ENCODE results near the gene GPR176. TPM values are rescaled to one million over a fixed set of nuclear protein-coding genes. Genes with fewer than 3 reads are reported as not detected.
A peak's percentile ranks its signal among the peaks of the same experiment; 100 is the strongest.

Gene GPR176
- total and polyA plus RNA-seq, 7 experiments from 2014 or later: 0.07 TPM; not detected in 6

DNA sequence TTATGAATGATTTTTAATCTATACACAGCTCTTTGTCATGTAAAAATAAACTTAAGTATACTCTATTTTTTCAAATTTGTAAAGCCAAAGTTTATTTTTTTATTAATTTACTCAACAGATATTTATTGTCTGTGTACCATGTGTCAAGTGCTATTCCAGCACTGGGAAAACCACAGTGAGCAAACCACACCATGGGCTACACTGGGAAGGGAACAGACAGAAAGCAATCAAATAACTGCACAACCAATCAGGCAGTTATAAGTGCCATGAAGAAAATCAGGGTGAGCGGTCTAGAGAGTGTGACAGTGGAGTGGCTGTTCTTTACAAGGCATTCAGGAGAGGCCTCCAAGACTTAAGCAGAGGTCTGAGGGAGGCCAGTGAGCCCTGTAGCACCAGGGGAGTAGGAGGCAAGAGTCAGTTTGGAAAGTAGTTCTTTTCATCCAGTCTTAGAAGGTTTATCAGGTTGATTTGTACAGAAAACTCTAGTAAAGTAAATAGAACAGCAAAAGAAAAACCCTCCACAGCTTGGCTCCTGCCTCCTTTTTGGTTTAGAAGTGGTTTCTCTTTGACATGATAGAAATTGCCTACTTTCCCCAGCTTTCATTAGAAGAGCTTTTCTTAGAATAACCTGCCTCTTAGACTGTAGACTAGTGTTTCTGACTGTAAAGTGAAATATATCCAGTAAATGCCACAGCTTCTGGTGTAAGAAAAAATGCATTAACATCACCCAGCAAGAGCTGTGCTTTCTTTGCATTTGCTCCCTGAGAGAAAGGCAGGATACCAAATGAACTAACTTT lies 27.5 kb upstream of the GPR176 start:
- H3K4me3 Mint-ChIP-seq: peak overlapping the region in 1 of 10 donors; percentile 61
- ChIA-PET POLR2A (interaction anchor here (1.2 kb wide), 1 partner anchor 14 kb away, joined by 3 read pairs; no protein-coding TSS in a partner anchor), CTCF (no interaction called here)
- Histone ChIP-seq H3K36me3 (ENCODE audit: control insufficient read depth in 2 of 3, insufficient read depth in 3 of 3, low read length in 3 of 3) (peaks cover 0 to 39% (median 0%) of the 10 kb centered on the region in 3 experiments), H3K9me3 (ENCODE audit: control insufficient read depth in 2 of 3, low read length in 3 of 3) (no peaks in the 10 kb centered on the region), H3K27me3 (ENCODE audit: control insufficient read depth in 2 of 2, insufficient read depth in 2 of 2, low read length in 2 of 2) (no peaks in the 10 kb centered on the region), H3K4me3 (ENCODE audit: low read length) (no peak overlapping the region), H3K27ac (ENCODE audit: low read depth, low read length) (no peak overlapping the region), H3K4me1 (ENCODE audit: control insufficient read depth in 2 of 2, insufficient read depth in 2 of 2, low read length in 2 of 2) (no peaks in the 10 kb centered on the region)
- peaks cover 10 to 52% (median 42%) of the 10 kb centered on the region in 5 donors for H3K36me3 Mint-ChIP-seq
- intact Hi-C loops (cut with micrococcal nuclease): no loop called here
- H3K27me3 Mint-ChIP-seq: no peaks in the 10 kb centered on the region
- no peak for DNase-seq
- peak overlapping the region in 3 of 9 donors; percentile 13 to 90 (median 69) for H3K27ac Mint-ChIP-seq
- no peak for ATAC-seq
- H3K9me3 Mint-ChIP-seq: no peaks in the 10 kb centered on the region
- H3K4me1 Mint-ChIP-seq: peaks cover 0 to 32% (median 0%) of the 10 kb centered on the region in 7 donors

DNA sequence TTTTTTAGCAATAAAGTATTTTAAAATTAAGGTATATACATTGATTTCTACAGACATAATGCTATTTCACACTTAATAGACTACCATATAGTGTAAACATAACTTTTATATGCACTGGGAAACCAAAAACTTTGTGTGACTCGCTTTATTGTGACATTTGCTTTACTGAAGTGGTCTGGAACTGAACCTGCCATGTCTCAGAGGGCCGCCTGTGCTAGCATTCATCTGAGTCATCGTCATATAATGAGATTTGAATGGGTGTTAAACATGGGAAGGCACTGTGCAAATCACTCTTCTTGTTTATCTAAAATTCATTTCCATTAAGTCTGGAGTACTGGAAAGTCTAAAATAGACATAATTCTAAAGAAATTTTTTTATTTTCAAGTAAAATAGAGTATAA lies 26.8 kb upstream of the GPR176 start:
- DNase-seq: no peak
- Mint-ChIP-seq H3K27me3 (no peaks in the 10 kb centered on the region), H3K4me3 (no peak overlapping the region), H3K27ac (no peak overlapping the region), H3K4me1 (peaks cover 0 to 37% (median 0%) of the 10 kb centered on the region in 7 donors), H3K36me3 (peaks cover 13 to 53% (median 44%) of the 10 kb centered on the region in 5 donors), H3K9me3 (no peaks in the 10 kb centered on the region)
- H3K4me1 ChIP-seq (ENCODE audit: control insufficient read depth in 2 of 2, insufficient read depth in 2 of 2, low read length in 2 of 2): no peaks in the 10 kb centered on the region
- no peak overlapping the region for H3K4me3 ChIP-seq (ENCODE audit: low read length)
- no peak overlapping the region for H3K27ac ChIP-seq (ENCODE audit: low read depth, low read length)
- ChIA-PET CTCF (no interaction called here), POLR2A (no interaction called here)
- peaks cover 0 to 39% (median 0%) of the 10 kb centered on the region in 3 experiments for H3K36me3 ChIP-seq (ENCODE audit: control insufficient read depth in 2 of 3, insufficient read depth in 3 of 3, low read length in 3 of 3)
- ATAC-seq: no peak
- no peaks in the 10 kb centered on the region for H3K27me3 ChIP-seq (ENCODE audit: control insufficient read depth in 2 of 2, insufficient read depth in 2 of 2, low read length in 2 of 2)
- no peaks in the 10 kb centered on the region for H3K9me3 ChIP-seq (ENCODE audit: control insufficient read depth in 2 of 3, low read length in 3 of 3)
- intact Hi-C loops (cut with micrococcal nuclease): no loop called here

DNA sequence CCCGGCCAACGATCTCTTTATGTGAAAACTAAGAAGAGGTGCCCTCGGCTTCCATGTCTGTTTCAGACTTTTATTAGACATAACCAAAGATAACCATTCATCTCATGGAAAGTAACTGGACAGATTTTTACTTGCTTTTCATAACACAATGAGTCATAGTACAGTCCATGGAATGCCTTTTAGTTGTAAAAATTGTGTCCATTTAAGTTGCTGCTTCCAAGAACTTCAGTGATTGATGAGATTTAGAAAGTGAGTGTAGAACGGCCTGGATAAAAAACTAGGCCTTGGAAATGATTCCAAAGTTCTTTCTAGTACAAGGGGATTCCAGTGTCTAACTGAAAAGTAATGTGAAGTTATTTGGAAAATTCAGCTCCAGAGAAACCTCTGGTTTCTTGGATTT lies 24.7 kb upstream of the GPR176 start:
- peaks cover 13 to 57% (median 38%) of the 10 kb centered on the region in 5 donors for H3K36me3 Mint-ChIP-seq
- no peaks in the 10 kb centered on the region for H3K27me3 Mint-ChIP-seq
- H3K9me3 Mint-ChIP-seq: no peaks in the 10 kb centered on the region
- no peaks in the 10 kb centered on the region for H3K27me3 ChIP-seq (ENCODE audit: control insufficient read depth in 2 of 2, insufficient read depth in 2 of 2, low read length in 2 of 2)
- CTCF ChIA-PET: interaction anchor here (0.7 kb wide), 1 partner anchor 13 kb away, joined by 3 read pairs; no protein-coding TSS in a partner anchor
- no peak overlapping the region for H3K4me3 ChIP-seq (ENCODE audit: low read length)
- no peak overlapping the region for H3K27ac Mint-ChIP-seq
- peaks cover 0 to 31% (median 6%) of the 10 kb centered on the region in 3 experiments for H3K36me3 ChIP-seq (ENCODE audit: control insufficient read depth in 2 of 3, insufficient read depth in 3 of 3, low read length in 3 of 3)
- H3K4me3 Mint-ChIP-seq: no peak overlapping the region
- DNase-seq (no peak), ATAC-seq (no peak)
- intact Hi-C loops (cut with micrococcal nuclease): no loop called here
- POLR2A ChIA-PET: no interaction called here
- no peaks in the 10 kb centered on the region for H3K4me1 ChIP-seq (ENCODE audit: control insufficient read depth in 2 of 2, insufficient read depth in 2 of 2, low read length in 2 of 2)
- no peaks in the 10 kb centered on the region for H3K9me3 ChIP-seq (ENCODE audit: control insufficient read depth in 2 of 3, low read length in 3 of 3)
- H3K27ac ChIP-seq (ENCODE audit: low read depth, low read length): no peak overlapping the region
- peaks cover 0 to 44% (median 0%) of the 10 kb centered on the region in 7 donors for H3K4me1 Mint-ChIP-seq

DNA sequence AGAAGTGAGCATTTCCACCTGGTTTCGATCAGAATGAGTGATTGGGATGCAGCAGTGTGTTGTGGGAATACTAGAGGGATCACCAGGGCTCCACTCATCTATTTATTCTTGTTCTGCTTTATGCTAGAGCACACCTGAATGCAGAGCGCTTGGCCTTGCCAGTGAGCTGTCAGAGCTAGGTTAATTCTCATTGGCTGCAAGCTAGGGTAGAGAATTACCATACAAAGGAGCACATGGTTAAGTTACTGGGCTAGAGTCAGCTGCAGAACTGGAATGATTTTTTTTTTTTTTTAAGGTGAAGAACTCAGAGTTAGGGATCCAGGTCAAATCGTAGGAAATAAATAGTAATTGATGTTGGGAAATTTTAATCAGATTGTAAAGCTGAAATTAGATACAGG lies 22.7 kb upstream of the GPR176 start:
- H3K27ac Mint-ChIP-seq: no peak overlapping the region
- peaks cover 17 to 65% (median 43%) of the 10 kb centered on the region in 5 donors for H3K36me3 Mint-ChIP-seq
- no peaks in the 10 kb centered on the region for H3K4me1 ChIP-seq (ENCODE audit: control insufficient read depth in 2 of 2, insufficient read depth in 2 of 2, low read length in 2 of 2)

DNA sequence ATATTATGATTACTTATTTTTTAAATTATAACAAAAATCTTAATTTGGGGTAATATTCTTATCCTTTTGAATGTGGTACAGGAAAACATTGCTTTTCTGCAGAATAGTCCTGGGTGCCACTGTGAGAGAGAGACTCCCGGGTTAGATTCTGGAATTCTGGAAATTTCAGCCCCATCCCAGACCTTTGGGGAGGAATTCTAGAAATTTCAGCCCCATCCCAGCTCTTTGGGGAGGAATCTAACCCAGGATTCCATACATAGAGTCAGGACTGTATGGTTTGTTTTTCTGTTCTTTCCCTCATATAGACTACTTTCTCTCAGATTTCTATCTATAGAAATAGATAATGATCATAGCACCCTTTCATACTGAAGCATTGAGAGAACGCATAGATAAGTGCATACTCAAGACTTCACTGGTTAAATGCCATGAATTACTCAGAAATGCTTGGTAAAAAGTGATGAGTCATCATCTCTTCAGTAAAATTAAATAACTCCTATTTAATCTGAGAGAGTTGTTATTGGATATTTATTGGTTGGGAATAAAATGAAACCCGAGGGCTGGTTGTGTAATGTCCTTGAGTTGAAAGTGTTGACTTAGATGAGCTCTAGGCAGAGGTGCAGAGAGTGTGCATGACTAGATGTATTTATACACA lies 22.2 kb upstream of the GPR176 start:
- no peaks in the 10 kb centered on the region for H3K9me3 ChIP-seq (ENCODE audit: control insufficient read depth in 2 of 3, low read length in 3 of 3)
- H3K27ac ChIP-seq (ENCODE audit: low read depth, low read length): no peak overlapping the region
- Mint-ChIP-seq H3K36me3 (peaks cover 17 to 64% (median 43%) of the 10 kb centered on the region in 5 donors), H3K27ac (no peak overlapping the region), H3K27me3 (no peaks in the 10 kb centered on the region), H3K9me3 (no peaks in the 10 kb centered on the region), H3K4me3 (no peak overlapping the region), H3K4me1 (peaks cover 4 to 39% (median 8%) of the 10 kb centered on the region in 7 donors)
- H3K36me3 ChIP-seq (ENCODE audit: control insufficient read depth in 2 of 3, insufficient read depth in 3 of 3, low read length in 3 of 3): peaks cover 0 to 28% (median 6%) of the 10 kb centered on the region in 3 experiments
- H3K27me3 ChIP-seq (ENCODE audit: control insufficient read depth in 2 of 2, insufficient read depth in 2 of 2, low read length in 2 of 2): no peaks in the 10 kb centered on the region
- ChIA-PET CTCF (no interaction called here), POLR2A (no interaction called here)
- intact Hi-C loops (cut with micrococcal nuclease): no loop called here
- no peaks in the 10 kb centered on the region for H3K4me1 ChIP-seq (ENCODE audit: control insufficient read depth in 2 of 2, insufficient read depth in 2 of 2, low read length in 2 of 2)
- no peak for DNase-seq
- no peak overlapping the region for H3K4me3 ChIP-seq (ENCODE audit: low read length)
- no peak for ATAC-seq

More for the DNA sequence above, 22.7 kb upstream of the GPR176 start:
- no peak overlapping the region for H3K4me3 ChIP-seq (ENCODE audit: low read length)
- no peak overlapping the region for H3K27ac ChIP-seq (ENCODE audit: low read depth, low read length)
- DNase-seq: no peak
- ChIA-PET POLR2A (no interaction called here), CTCF (no interaction called here)
- H3K9me3 Mint-ChIP-seq: no peaks in the 10 kb centered on the region
- intact Hi-C loops (cut with micrococcal nuclease): no loop called here
- H3K9me3 ChIP-seq (ENCODE audit: control insufficient read depth in 2 of 3, low read length in 3 of 3): no peaks in the 10 kb centered on the region
- H3K27me3 ChIP-seq (ENCODE audit: control insufficient read depth in 2 of 2, insufficient read depth in 2 of 2, low read length in 2 of 2): no peaks in the 10 kb centered on the region
- no peak for ATAC-seq
- no peaks in the 10 kb centered on the region for H3K27me3 Mint-ChIP-seq
- peaks cover 3 to 42% (median 6%) of the 10 kb centered on the region in 7 donors for H3K4me1 Mint-ChIP-seq
- H3K4me3 Mint-ChIP-seq: no peak overlapping the region
- H3K36me3 ChIP-seq (ENCODE audit: control insufficient read depth in 2 of 3, insufficient read depth in 3 of 3, low read length in 3 of 3): peaks cover 0 to 31% (median 6%) of the 10 kb centered on the region in 3 experiments

DNA sequence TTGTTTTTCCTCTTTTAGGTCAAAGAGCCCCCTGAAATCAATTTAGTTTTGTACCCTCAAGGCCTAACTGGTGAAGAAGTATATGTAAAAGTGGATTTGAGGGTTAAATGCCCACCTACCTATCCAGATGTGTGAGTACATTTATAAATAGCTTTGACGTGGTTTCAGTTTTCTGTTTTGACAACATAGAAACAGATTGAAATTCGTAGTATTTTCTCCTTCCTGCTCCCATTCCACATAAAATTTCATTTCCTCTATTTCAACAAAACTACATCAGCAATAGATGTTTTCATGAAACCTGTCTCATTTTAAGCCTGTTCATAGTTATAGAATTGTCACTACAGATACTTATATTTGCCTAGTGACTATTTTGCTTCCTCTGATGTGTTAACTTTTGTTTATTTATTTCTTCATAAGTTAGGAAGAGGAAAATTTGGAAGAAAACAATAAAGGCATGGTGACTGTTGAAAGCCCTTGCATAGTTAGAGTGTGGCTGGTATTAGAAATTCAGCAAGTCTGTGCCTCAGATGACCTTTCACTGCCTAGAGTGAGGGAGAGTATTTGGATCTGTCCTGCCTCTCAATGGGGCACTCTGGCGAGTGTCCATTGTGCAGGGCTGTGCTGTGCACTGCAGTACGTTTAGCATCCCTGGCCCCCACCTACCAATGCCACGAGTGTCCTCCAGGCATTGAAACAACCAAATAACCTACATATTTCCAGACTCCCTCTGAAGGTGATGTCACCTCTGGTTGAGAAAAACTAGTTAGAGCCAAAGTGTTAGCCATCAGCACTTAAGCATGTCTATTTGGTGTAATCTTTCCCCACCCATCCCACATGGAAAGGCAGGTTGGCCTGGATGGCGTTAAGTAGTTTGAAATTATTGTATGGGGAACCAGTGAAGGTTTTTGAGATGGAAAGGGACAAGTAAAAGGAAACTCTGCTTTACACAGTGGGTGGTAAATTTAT lies 19.7 kb upstream of the GPR176 start:
- H3K9me3 Mint-ChIP-seq: no peaks in the 10 kb centered on the region
- DNase-seq (no peak), ATAC-seq (no peak)
- Histone ChIP-seq H3K27ac (ENCODE audit: low read depth, low read length) (no peak overlapping the region), H3K9me3 (ENCODE audit: control insufficient read depth in 2 of 3, low read length in 3 of 3) (no peaks in the 10 kb centered on the region), H3K4me1 (ENCODE audit: control insufficient read depth in 2 of 2, insufficient read depth in 2 of 2, low read length in 2 of 2) (peaks cover 10 to 11% of the 10 kb centered on the region in 2 donors), H3K27me3 (ENCODE audit: control insufficient read depth in 2 of 2, insufficient read depth in 2 of 2, low read length in 2 of 2) (no peaks in the 10 kb centered on the region), H3K4me3 (ENCODE audit: low read length) (no peak overlapping the region), H3K36me3 (ENCODE audit: control insufficient read depth in 2 of 3, insufficient read depth in 3 of 3, low read length in 3 of 3) (peaks cover 0 to 11% (median 6%) of the 10 kb centered on the region in 3 experiments)
- no peak overlapping the region for H3K4me3 Mint-ChIP-seq
- no peaks in the 10 kb centered on the region for H3K27me3 Mint-ChIP-seq
- intact Hi-C loops (cut with micrococcal nuclease): no loop called here
- ChIA-PET POLR2A (interaction anchor here (1.1 kb wide), 1 partner anchor 19 kb away, joined by 6 read pairs; no protein-coding TSS in a partner anchor), CTCF (no interaction called here)
- peaks cover 17 to 44% (median 19%) of the 10 kb centered on the region in 7 donors for H3K4me1 Mint-ChIP-seq
- H3K36me3 Mint-ChIP-seq: peaks cover 16 to 48% (median 34%) of the 10 kb centered on the region in 5 donors
- H3K27ac Mint-ChIP-seq: no peak overlapping the region

All from naive thymus-derived CD4-positive, alpha-beta T cell (primary cell).